ENCODE data around the gene ADPGK. TPM values are rescaled to one million over a fixed set of nuclear protein-coding genes. Genes with fewer than 3 reads are reported as not detected.

ADPGK gene
- total RNA-seq, 3 donors from 2014 or later (not counting 1 experiment from before 2014, with no cell fraction given) = 99.8 to 113 (median 101) TPM

GRCh38 chr15:72771329-72771725 lies 12.2 kb downstream of the ADPGK start:
- Histone ChIP-seq H3K27me3 (ENCODE audit: control insufficient read depth, insufficient read depth, low read length) (no peaks in the 10 kb centered on the region), H3K4me1 (ENCODE audit: control insufficient read depth, insufficient read depth, low read length) (peaks cover 9% of the 10 kb centered on the region), H3K4me3 (ENCODE audit: low read length) (no peak overlapping the region), H3K9me3 (ENCODE audit: control insufficient read depth, insufficient read depth, low read length) (no peaks in the 10 kb centered on the region), H3K27ac (ENCODE audit: low read length) (no peak overlapping the region), H3K36me3 (ENCODE audit: control insufficient read depth, insufficient read depth, low read length) (peaks cover 76% of the 10 kb centered on the region)
- Mint-ChIP-seq H3K4me3 (no peak overlapping the region), H3K27ac (peak overlapping the region in 1 of 2 donors; percentile 4), H3K27me3 (ENCODE audit: low read depth in 2 of 2) (no peaks in the 10 kb centered on the region), H3K36me3 (peaks cover 26% of the 10 kb centered on the region), H3K4me1 (peaks cover 15 to 21% of the 10 kb centered on the region in 2 donors), H3K9me3 (peaks cover 4 to 8% of the 10 kb centered on the region in 2 donors)
- DNase-seq = no peak
- 80% methylated on average over 1 of the region's 1 CpG for WGBS (ENCODE audit: insufficient coverage)
- intact Hi-C loops (cut with micrococcal nuclease) = no loop called here
- TF ChIP-seq, protein P1, sequence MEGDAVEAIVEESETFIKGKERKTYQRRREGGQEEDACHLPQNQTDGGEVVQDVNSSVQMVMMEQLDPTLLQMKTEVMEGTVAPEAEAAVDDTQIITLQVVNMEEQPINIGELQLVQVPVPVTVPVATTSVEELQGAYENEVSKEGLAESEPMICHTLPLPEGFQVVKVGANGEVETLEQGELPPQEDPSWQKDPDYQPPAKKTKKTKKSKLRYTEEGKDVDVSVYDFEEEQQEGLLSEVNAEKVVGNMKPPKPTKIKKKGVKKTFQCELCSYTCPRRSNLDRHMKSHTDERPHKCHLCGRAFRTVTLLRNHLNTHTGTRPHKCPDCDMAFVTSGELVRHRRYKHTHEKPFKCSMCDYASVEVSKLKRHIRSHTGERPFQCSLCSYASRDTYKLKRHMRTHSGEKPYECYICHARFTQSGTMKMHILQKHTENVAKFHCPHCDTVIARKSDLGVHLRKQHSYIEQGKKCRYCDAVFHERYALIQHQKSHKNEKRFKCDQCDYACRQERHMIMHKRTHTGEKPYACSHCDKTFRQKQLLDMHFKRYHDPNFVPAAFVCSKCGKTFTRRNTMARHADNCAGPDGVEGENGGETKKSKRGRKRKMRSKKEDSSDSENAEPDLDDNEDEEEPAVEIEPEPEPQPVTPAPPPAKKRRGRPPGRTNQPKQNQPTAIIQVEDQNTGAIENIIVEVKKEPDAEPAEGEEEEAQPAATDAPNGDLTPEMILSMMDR (IDR thresholded peaks at IDR 0.05) = no peak
- ATAC-seq = no peak

GRCh38 chr15:72770673-72771328 lies 12.8 kb downstream of the ADPGK start:
- Histone ChIP-seq H3K4me1 (ENCODE audit: control insufficient read depth, insufficient read depth, low read length) (peaks cover 9% of the 10 kb centered on the region), H3K4me3 (ENCODE audit: low read length) (no peak overlapping the region), H3K27ac (ENCODE audit: low read length) (no peak overlapping the region), H3K9me3 (ENCODE audit: control insufficient read depth, insufficient read depth, low read length) (no peaks in the 10 kb centered on the region), H3K36me3 (ENCODE audit: control insufficient read depth, insufficient read depth, low read length) (peaks cover 80% of the 10 kb centered on the region), H3K27me3 (ENCODE audit: control insufficient read depth, insufficient read depth, low read length) (no peaks in the 10 kb centered on the region)
- no peak for DNase-seq
- intact Hi-C loops (cut with micrococcal nuclease) = no loop called here
- TF ChIP-seq, protein P1 (IDR thresholded peaks at IDR 0.05) = no peak
- Mint-ChIP-seq H3K27me3 (ENCODE audit: low read depth in 2 of 2) (no peaks in the 10 kb centered on the region), H3K4me1 (peaks cover 13 to 17% of the 10 kb centered on the region in 2 donors), H3K27ac (peak overlapping the region in 1 of 2 donors; percentile 4), H3K4me3 (no peak overlapping the region), H3K9me3 (peaks cover 4 to 8% of the 10 kb centered on the region in 2 donors), H3K36me3 (peaks cover 27% of the 10 kb centered on the region)
- ATAC-seq = no peak
- 78% methylated on average over 5 of the region's 6 CpGs for WGBS (ENCODE audit: insufficient coverage)

- no peaks in the 10 kb centered on the region for H3K9me3 ChIP-seq (ENCODE audit: control insufficient read depth, insufficient read depth, low read length)
- ATAC-seq (no peak), DNase-seq (no peak)
- Mint-ChIP-seq H3K4me3 (no peak overlapping the region), H3K4me1 (peaks cover 9 to 14% of the 10 kb centered on the region in 2 donors), H3K36me3 (peaks cover 33% of the 10 kb centered on the region), H3K27me3 (ENCODE audit: low read depth in 2 of 2) (no peaks in the 10 kb centered on the region), H3K27ac (no peak overlapping the region), H3K9me3 (peaks cover 4 to 8% of the 10 kb centered on the region in 2 donors)
- H3K4me3 ChIP-seq (ENCODE audit: low read length) = no peak overlapping the region
- TF ChIP-seq, protein P1 (IDR thresholded peaks at IDR 0.05) = no peak
- WGBS (ENCODE audit: insufficient coverage) = no CpG with 5 or more reads among the region's 2 CpGs
- intact Hi-C loops (cut with micrococcal nuclease) = no loop called here
- H3K27me3 ChIP-seq (ENCODE audit: control insufficient read depth, insufficient read depth, low read length) = no peaks in the 10 kb centered on the region
- peaks cover 76% of the 10 kb centered on the region for H3K36me3 ChIP-seq (ENCODE audit: control insufficient read depth, insufficient read depth, low read length)
- no peak overlapping the region for H3K27ac ChIP-seq (ENCODE audit: low read length)
- H3K4me1 ChIP-seq (ENCODE audit: control insufficient read depth, insufficient read depth, low read length) = no peaks in the 10 kb centered on the region
These were observed 16.8 kb downstream of the ADPGK start for GRCh38 chr15:72766780-72767179.

- Histone ChIP-seq H3K4me1 (ENCODE audit: control insufficient read depth, insufficient read depth, low read length) (no peaks in the 10 kb centered on the region), H3K36me3 (ENCODE audit: control insufficient read depth, insufficient read depth, low read length) (peaks cover 73% of the 10 kb centered on the region), H3K4me3 (ENCODE audit: low read length) (no peak overlapping the region), H3K27ac (ENCODE audit: low read length) (no peak overlapping the region), H3K27me3 (ENCODE audit: control insufficient read depth, insufficient read depth, low read length) (no peaks in the 10 kb centered on the region), H3K9me3 (ENCODE audit: control insufficient read depth, insufficient read depth, low read length) (no peaks in the 10 kb centered on the region)
- WGBS (ENCODE audit: insufficient coverage) = 98% methylated on average over 2 of the region's 2 CpGs
- Mint-ChIP-seq H3K9me3 (peaks cover 4 to 8% of the 10 kb centered on the region in 2 donors), H3K27me3 (ENCODE audit: low read depth in 2 of 2) (no peaks in the 10 kb centered on the region), H3K4me1 (peaks cover 8 to 10% of the 10 kb centered on the region in 2 donors), H3K4me3 (no peak overlapping the region), H3K27ac (no peak overlapping the region), H3K36me3 (peaks cover 28% of the 10 kb centered on the region)
- DNase-seq (no peak), ATAC-seq (no peak)
- TF ChIP-seq, protein P1 (IDR thresholded peaks at IDR 0.05) = no peak
- intact Hi-C loops (cut with micrococcal nuclease) = no loop called here
These were observed 17.5 kb downstream of the ADPGK start for GRCh38 chr15:72766025-72766424.
